GF-D8 (cell line): ENCODE data around the gene CHAD.
A peak's percentile ranks its signal among the peaks of the same experiment; 100 is the strongest.
"Not testable (repeated sequence)": the region's sequence is repeated elsewhere in the genome, so short reads cannot be mapped to it uniquely, and the experiment has no call there.

Experiments used
- DNase-seq: peaks from one replicate; lab custom pipeline; 2025; lab: John Stamatoyannopoulos, UW

CHAD gene

GRCh38 chr17:50457621-50458020 is 11.1 kb downstream of the CHAD start:
- DNase-seq = no peak

GRCh38 chr17:50453901-50454300 is 14.8 kb downstream of the CHAD start:
- no peak for DNase-seq

GRCh38 chr17:50452630-50453300 is 15.9 kb downstream of the CHAD start:
- peak; percentile 38 for DNase-seq

- DNase-seq = no peak
Observed at GRCh38 chr17:50451943-50452629, 16.6 kb downstream of the CHAD start.

- DNase-seq = no peak
Observed at GRCh38 chr17:50448643-50449042, 20.0 kb downstream of the CHAD start.

- DNase-seq = no peak
Observed at GRCh38 chr17:50447870-50448595, 20.6 kb downstream of the CHAD start.

GRCh38 chr17:50445730-50446325 is 22.9 kb downstream of the CHAD start:
- DNase-seq = no peak

- DNase-seq = no peak
Observed at GRCh38 chr17:50444841-50445715, 23.6 kb downstream of the CHAD start.

GRCh38 chr17:50443505-50443974 is 25.1 kb downstream of the CHAD start:
- no peak for DNase-seq

GRCh38 chr17:50440838-50441829 is 27.5 kb downstream of the CHAD start:
- no peak for DNase-seq

GRCh38 chr17:50440172-50440837 is 28.4 kb downstream of the CHAD start:
- no peak for DNase-seq

GRCh38 chr17:50439008-50439407 is 29.7 kb downstream of the CHAD start:
- DNase-seq = no peak

- no peak for DNase-seq
Observed at GRCh38 chr17:50437409-50437808, 31.3 kb downstream of the CHAD start.

GRCh38 chr17:50432125-50432762 is 36.4 kb downstream of the CHAD start:
- no peak for DNase-seq

GRCh38 chr17:50430821-50431618 is 37.7 kb downstream of the CHAD start:
- DNase-seq = no peak

- no peak for DNase-seq
Observed at GRCh38 chr17:50429793-50430192, 38.9 kb downstream of the CHAD start.

GRCh38 chr17:50428831-50429424 is 39.8 kb downstream of the CHAD start:
- no peak for DNase-seq

- DNase-seq = not testable (repeated sequence)
Observed at GRCh38 chr17:50428126-50428525, 40.6 kb downstream of the CHAD start.
